GM19324 (cell line): ENCODE measurements around the gene TOX2.

ENCODE experiments used
- ATAC-seq: cut with Tn5 transposase; IDR thresholded peaks from one replicate; pipeline ENCODE4 v1.9.1; 2021; ENCODE audit warnings: mild to moderate bottlenecking, moderate library complexity; ENCODE audit not compliant: unreplicated experiment, low FRiP score

Gene TOX2

GRCh38 chr20:44092551-44093248, 178.0 kb downstream of the TOX2 start:
- no peak for ATAC-seq

GRCh38 chr20:44093249-44093582, 178.6 kb downstream of the TOX2 start:
- no peak for ATAC-seq

DNA sequence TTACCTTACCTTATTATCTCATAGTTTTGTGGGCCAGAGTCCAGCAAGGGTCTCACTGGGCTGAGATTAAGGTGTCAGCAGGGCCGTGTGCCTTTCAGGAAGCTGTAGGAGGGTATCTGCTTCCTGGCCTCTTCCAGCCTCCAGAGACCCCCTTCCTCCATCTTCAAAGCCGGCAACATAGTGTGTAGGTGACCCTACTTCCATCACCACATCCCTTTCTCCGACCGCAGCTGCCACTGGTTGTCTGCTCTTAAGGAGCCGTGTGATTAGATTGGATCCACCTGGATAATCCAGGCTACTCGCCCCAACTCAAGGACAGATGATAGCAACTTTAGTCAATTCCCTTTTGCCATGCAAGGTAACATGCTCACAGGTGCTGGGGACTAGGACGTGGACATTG, 181.2 kb downstream of the TOX2 start:
- ATAC-seq = no peak

GRCh38 chr20:44097521-44098255, 183.0 kb downstream of the TOX2 start:
- ATAC-seq = no peak

DNA sequence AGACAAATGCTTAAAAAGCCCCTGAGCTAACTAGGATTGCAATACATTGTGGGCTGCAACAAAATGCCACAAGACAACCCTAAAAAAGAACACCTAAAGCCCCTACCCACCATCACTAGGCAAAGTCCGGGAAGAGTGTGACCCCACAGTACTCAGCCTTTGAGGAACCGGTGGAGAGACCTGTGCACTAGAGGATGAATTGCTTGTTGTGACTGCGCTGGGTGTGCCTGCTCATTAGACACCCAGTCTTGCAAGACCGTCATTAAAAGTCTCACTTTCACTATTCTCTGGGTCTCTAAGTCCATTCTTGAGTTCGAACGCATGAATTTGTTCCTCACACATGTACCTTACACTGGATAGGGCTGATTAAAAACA, 183.6 kb downstream of the TOX2 start:
- no peak for ATAC-seq

- ATAC-seq = no peak
Measured at GRCh38 chr20:44098657-44099056, 184.0 kb downstream of the TOX2 start.

DNA sequence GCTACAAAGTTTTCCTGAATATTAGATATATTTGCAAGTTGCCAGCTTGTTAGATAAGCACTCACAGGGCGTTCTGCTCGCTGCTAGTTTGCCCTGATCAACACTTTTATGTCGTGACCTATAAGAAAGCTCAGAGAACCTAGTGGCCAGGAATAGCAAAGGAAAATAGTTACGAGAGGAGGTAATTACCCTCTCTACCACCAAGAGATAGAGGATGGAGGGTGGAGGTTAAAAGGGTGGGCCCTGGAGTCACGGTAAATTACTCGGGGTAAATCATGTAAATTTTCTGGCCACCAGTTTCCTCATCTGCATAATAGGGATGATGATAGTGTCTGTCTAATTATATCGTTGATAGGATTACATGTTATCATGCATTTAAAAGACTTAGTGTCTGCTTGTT, 185.2 kb downstream of the TOX2 start:
- no peak for ATAC-seq

DNA sequence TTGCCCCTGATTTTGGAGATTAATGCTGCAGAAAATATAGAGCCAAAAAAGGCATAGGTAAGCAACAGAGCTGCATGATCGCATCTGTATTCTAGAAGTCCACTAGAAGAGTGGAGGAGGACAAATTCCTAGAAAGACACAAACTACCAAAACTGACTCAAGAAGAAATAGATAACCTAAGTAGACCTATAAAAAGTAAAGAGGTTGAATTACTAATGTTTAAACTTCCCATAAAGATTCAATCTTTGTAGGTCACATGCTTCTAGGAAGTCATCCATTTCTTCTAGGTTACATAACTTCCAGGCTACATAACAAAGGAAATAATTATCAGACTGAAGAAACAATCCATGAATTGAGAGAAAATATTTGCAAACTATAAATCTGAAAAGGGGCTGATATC, 187.9 kb downstream of the TOX2 start:
- no peak for ATAC-seq

- ATAC-seq = no peak
Measured at GRCh38 chr20:44104798-44105517, 190.3 kb downstream of the TOX2 start.

- no peak for ATAC-seq
Measured at GRCh38 chr20:44106615-44107014, 192.0 kb downstream of the TOX2 start.

DNA sequence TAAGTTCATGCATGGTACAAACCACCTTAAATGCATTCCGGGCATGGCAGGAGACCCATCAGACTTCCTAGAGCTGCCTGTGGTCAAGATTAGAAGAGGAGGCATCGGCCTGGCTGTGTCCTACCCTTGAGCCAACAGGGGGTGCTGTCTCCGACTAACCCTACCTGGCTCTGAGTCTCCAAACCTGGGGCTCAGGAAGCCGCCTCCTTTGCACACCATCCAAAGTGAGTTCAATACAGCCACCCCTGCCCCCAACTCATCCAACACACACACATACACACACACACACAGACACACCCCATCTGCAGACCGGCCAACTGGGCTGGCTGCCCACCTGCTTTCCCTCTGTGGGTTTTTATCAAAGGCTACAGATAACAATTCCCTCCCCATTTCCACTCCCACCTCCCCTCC, 195.3 kb downstream of the TOX2 start:
- no peak for ATAC-seq

- ATAC-seq = no peak
Measured at GRCh38 chr20:44110816-44111568, 196.3 kb downstream of the TOX2 start.

DNA sequence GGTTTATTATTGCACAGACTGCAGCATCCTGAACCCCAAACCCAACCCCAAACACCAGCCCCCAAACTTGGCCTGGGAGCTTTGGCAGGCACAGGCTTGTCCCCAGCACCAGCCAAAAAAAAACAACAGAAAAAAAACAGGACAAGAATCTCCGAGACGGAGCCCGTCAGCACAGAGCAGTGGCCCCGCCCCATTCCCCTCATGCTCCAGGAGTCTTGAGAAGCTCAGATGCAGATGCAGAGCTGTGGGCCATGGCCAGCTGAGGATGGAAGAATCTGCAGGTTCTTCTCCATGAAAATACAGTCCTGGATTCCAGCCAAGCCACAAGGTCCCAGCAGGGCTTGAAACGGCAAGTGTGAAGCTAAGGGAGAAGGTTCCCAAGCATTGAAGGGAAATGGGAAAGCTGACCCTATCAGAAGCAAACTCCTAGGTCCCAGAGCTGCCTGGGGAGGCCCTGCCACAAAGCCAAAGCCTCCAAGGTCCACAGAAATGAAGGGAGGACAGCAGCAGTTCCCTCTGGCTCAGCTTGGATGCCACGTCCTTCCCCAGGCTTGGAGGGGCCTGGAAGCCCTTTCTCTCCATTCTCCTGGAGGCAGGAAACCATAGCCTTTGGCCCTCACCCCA, 197.2 kb downstream of the TOX2 start:
- no peak for ATAC-seq

DNA sequence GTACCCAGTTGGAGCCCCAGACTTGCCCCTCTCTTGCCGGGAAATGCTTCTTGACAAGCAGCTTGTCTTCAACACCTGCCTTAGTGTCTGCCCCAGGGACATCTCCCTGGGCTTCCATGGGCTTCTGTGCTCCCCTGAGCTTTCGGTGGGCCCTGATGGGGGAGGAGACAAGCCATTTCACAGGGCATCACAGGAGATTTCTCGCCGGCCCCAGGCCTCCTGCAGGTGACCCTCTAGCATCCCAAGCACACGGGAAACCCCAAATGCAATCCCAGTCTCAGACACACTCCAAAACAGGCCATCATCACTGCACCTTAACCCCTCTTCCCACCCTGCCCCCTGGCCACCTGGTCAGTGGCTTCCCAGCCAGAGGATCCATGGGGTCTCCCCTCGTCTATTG, 197.8 kb downstream of the TOX2 start:
- ATAC-seq = no peak

DNA sequence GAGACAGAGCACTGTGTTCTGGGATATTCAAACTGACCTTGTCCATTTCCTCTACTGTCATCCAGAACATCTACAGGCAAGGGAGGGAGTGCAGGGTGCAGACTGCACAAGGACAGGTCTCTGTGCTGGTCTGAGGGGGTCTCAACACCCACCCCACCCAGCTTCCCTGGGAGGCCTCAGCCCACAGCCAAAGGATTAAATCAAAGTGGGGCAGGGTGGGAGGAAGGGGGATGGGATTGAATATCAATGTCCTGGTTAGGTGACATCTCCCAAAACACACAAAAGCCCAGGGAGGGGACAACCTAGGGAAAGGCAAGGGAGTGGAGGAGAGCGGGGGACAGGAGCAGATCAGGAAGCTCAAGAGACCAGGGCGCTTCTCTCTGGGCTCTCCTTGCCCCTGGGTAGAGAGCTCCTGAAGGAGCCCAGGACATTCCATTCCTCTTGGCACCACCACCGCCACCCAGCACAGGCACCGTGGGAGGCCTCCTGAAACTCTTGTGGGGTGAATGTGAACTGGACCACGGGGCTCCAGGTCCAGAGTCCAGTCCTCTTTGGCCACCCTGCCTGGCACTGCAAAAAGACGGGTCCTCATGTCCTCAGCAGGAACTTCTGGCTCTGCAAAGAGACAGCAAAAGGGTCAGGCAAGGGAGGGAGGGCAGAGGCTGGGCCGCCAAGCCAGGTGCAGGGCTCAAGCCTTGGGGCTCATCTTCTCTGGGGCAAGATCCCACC, 198.4 kb downstream of the TOX2 start:
- ATAC-seq = no peak

DNA sequence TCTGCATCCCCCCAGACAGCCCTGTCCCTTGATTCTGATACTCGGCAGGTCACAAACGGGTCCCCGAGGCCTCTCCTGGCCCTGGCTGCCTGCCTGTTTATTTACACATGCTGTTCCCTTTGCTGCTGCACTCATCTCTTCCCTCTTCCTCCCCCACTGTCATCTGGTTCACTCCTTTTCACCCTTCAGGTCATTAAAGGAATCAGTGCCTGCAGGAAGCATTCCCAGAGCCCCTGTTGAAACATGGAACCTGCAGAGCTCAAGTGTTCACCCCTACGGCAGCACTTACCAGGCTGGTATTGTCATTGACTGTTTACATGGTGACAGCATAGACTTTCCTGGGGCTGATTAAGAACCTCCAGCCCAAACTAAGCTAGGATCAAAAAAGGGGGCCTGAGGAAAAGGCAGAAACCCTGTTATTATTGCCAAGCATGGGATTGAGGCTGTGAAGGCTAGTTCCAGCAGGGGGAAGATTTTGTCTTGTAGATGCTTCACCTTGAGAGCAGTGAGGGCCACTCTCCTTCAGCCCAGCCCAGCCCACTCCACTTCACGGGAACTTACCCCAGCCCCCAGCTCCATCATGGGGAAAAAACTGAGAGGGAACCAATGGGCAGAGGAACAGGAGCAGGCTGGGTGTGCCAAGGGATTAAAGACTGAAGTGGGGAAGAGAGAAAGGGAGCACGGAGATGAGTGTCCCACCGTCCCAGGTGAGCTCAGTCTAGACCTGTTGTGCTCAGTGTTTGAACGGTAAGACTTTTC, 199.1 kb downstream of the TOX2 start:
- no peak for ATAC-seq

GRCh38 chr20:44115181-44115580, 200.5 kb downstream of the TOX2 start:
- no peak for ATAC-seq

DNA sequence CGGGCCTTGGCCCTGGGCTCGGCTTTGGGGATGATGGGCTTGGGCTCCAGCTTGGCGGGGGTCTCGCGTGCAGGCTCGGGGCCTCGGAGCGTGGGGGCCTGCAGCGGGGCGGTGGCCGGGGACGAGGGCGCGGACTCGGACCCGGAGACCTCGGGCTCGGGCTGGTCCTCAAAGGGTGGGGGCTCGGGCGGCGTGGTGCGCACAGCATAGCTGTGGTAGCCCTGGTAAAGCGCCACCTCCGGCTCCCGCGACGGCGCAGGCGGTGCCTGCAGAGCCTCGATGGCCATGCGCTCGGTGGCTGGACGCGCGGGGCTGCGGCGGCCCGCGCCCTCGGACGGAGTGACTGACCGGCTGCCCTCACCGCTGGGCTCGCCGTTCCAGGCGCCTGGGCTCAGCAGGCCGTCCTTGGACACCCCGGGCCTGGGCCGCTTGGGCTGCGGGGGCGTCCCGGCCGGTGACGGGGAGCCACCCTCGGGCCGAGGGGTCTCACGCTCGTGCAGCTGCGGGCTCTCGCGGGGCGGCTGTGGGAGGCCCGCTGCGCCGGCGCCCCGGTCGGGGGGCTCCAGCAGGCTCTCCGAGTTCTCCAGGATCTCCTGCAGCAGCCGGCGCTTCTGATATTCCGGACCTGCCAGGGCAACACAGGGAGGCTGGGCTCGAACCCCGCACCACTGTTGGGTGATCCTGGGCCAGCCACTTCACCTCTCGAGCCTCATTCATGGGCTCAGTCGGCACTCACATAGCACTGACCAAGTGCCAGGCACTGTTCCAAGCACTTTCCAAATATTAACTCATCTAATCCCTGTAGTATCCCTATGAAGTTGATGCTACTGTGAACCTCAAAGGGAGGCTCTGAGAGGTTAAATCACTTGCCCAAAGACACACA, 201.4 kb downstream of the TOX2 start:
- no peak for ATAC-seq
